AG04450 (cell line): ENCODE results near the gene CSH2. TPM values are rescaled to one million over a fixed set of nuclear protein-coding genes. Genes with fewer than 3 reads are reported as not detected.
"Not testable (repeated sequence)": the region's sequence is repeated elsewhere in the genome, so short reads cannot be mapped to it uniquely, and the experiment has no call there.

Experiments
- CTCF ChIA-PET: fragments of 300-600, 350-600 bp; formaldehyde crosslinking; extraction: SDS; loops from one replicate; lab custom pipeline; 2022; ENCODE audit warnings: antibody characterized with exemption, inconsistent platforms; lab: Charles Lee
- POLR2A ChIA-PET: fragments of 350-600 bp; formaldehyde crosslinking; extraction: SDS; loops from one replicate; lab custom pipeline; 2021; ENCODE audit warnings: antibody characterized with exemption, inconsistent platforms; lab: Yijun Ruan, JAX
- DNase-seq: peaks from one replicate; pipeline ENCODE4 v3.0.0-alpha.2; 2011; ENCODE audit warnings: low read depth, low spot score
- H3K27ac ChIP-seq: one replicate; pipeline ENCODE4 v1.5.1; 2012; ENCODE audit warnings: low read depth, low read length, control low read depth
- H3K27me3 ChIP-seq: one replicate; pipeline ENCODE4 v1.6.0; 2012; ENCODE audit warnings: low read length; ENCODE audit not compliant: control insufficient read depth, insufficient read depth
- H3K4me3 ChIP-seq: 2 replicates; pipeline ENCODE4 v1.5.1; 2011; ENCODE audit warnings: mild to moderate bottlenecking, low read depth, low read length, control low read depth
- H3K9me3 ChIP-seq: 2 replicates; pipeline ENCODE4 v1.5.1; 2012; ENCODE audit warnings: low read length; ENCODE audit not compliant: control insufficient read depth, insufficient read depth
- polyA plus RNA-seq: library from polyadenylated mRNA; depleted of rRNA; stranded (reverse); fragments of >200 nt; gene quantifications from 2 replicates; pipeline ENCODE4 v1.2.3, GENCODE V29; 2011
- TF ChIP-seq, protein P1 (sequence below): IDR thresholded peaks from 2 replicates; pipeline ENCODE4 v1.5.1; 2011; ENCODE audit warnings: low read depth, low read length, control low read depth, inconsistent platforms

Gene CSH2
- polyA plus RNA-seq, 1 experiment = not detected

DNA sequence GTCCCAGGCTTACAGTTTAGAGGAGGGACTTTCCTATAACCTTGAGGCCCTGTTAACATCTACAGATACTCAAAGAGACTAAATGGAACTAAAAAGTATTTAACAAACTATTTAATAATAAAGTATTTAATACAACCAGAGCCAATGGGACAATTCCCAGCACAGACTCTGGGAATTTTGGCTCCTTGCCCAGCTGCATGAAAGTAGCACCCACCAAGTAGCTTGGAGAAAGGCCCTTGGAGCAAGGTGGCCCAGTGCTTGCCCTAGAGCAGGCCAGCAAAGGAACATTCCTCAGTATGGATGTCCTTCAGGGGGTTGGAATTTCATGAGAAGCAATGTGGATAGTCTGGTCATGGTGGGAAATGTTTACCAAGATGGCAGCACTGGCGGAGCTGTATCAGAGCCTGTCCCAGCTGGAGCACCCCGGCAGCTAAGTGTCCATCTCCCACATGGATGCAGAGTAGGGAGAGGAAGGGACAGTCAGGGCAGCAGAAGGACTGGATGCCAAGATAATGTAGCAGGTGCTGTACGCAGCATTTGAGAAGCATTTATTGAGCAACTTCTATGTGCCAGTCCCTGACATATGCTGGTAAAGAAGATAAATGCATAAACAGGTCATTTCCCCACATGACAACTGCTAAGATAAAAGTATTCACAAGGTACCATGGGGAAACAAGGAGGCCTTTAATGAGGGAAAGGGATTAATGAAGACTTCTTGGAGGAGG, 25.8 kb downstream of the CSH2 start:
- H3K9me3 ChIP-seq = peaks cover 15% of the 10 kb centered on the region
- H3K27ac ChIP-seq = no peak overlapping the region
- POLR2A ChIA-PET = no interaction called here
- no peak overlapping the region for H3K4me3 ChIP-seq
- TF ChIP-seq, protein P1, sequence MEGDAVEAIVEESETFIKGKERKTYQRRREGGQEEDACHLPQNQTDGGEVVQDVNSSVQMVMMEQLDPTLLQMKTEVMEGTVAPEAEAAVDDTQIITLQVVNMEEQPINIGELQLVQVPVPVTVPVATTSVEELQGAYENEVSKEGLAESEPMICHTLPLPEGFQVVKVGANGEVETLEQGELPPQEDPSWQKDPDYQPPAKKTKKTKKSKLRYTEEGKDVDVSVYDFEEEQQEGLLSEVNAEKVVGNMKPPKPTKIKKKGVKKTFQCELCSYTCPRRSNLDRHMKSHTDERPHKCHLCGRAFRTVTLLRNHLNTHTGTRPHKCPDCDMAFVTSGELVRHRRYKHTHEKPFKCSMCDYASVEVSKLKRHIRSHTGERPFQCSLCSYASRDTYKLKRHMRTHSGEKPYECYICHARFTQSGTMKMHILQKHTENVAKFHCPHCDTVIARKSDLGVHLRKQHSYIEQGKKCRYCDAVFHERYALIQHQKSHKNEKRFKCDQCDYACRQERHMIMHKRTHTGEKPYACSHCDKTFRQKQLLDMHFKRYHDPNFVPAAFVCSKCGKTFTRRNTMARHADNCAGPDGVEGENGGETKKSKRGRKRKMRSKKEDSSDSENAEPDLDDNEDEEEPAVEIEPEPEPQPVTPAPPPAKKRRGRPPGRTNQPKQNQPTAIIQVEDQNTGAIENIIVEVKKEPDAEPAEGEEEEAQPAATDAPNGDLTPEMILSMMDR = no peak
- CTCF ChIA-PET = no interaction called here
- no peak for DNase-seq
- peaks cover 8% of the 10 kb centered on the region for H3K27me3 ChIP-seq

DNA sequence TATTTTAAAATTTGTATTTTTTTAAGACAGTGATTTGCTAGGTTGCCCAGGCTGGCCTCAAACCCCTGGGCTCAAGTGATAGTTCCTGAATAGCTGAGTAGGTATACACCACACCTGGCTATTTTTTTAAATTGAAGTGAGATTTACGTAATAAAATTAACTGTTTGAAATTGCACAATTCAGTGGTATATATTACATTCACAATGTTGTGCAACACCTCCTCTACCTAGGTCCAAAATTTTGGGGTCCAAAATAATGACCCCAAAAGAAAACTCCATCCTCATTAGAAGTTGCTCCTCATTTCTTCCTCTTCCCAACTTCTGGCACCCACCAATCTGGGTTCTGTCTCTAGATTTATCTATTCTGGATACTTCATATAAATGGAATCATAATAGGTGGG, 28.0 kb downstream of the CSH2 start:
- TF ChIP-seq, protein P1 = no peak
- peaks cover 15% of the 10 kb centered on the region for H3K9me3 ChIP-seq
- no peak overlapping the region for H3K27ac ChIP-seq
- no peak overlapping the region for H3K4me3 ChIP-seq
- POLR2A ChIA-PET = no interaction called here
- no peak for DNase-seq
- CTCF ChIA-PET = interaction anchor here (1.5 kb wide), 1 partner anchor 11 kb away, joined by 5 read pairs; no protein-coding TSS in a partner anchor
- H3K27me3 ChIP-seq = peaks cover 4% of the 10 kb centered on the region

DNA sequence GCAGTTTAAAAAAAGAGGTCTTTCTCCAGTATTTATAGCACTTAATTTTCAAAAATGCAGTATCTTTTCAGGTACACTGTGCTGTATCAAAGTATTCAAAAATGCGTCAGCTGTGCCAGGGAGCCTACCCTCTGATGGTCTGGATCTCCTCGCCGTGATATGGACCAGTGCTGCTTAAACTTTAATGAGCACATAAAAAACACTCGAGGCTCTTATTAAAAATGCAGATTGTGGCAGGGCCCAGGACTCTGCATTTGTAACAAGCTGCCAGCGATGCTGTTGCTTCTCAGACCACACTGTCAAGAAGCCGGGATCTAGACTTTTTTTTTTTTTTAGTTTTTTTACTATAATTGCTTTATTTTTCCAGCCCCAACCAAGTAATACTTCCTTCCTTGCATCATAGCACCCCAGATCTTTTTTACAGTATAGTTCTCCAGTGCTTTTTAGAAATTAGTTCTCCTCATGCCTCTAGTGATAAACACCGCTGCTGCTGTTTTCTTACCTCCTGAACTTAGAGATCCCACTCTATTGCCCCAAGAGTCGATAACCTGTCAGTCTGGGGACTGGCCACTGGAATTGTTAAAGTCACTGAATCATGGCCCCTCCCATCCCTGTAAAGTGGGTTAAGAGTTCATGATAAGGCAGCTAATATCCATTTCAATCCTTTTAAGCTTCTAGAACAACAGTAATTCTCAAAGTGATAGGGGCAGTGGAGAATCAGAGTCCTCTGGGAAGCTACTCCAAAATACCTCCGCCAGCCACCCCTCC, 29.4 kb downstream of the CSH2 start:
- POLR2A ChIA-PET = interaction anchor here (0.5 to 1.5 kb wide), 10 partner anchors 18 to 661 kb away, joined by 3 to 12 read pairs (median 6); partner anchors contain the start of genes CCDC47 and DDX42
- Histone ChIP-seq H3K4me3 (no peak overlapping the region), H3K9me3 (peaks cover 8% of the 10 kb centered on the region), H3K27me3 (no peaks in the 10 kb centered on the region), H3K27ac (peak overlapping the region; percentile 77)
- DNase-seq = no peak
- TF ChIP-seq, protein P1 = no peak
- CTCF ChIA-PET = interaction anchor here (0.6 to 1.5 kb wide), 7 partner anchors 10 to 1200 kb away, joined by 3 to 6 read pairs (median 4); partner anchors contain the start of gene CSHL1

DNA sequence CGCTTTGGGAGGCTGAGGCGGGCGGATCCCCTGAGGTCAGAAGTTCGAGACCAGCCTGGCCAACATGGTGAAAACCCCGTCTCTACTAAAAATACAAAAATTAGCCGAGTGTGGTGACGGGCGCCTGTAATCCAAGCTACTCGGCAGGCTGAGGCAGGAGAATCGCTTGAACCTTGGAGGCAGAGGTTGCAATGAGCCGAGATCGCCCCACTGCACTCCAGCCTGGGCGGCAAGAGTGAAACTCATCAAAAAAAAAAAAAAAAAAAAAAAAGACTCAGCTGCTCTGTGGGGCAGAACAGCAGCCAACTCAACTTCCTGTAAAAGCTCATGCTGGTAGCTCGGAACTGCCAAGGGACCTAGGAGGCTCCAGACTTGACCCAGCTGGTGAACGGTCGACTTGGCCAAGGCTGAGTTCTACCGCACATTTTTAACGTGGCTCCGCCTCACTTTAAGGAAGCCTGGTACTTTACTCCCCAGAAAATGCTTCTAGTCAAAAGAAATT, 30.0 kb downstream of the CSH2 start:
- H3K9me3 ChIP-seq, H3K27me3 ChIP-seq: not testable (repeated sequence)
- peak overlapping the region; percentile 61 for H3K4me3 ChIP-seq
- DNase-seq = peak; percentile 44
- peak overlapping the region; percentile 77 for H3K27ac ChIP-seq
- ChIA-PET CTCF (interaction anchor here (0.6 to 1.5 kb wide), 5 partner anchors 9 to 1201 kb away, joined by 3 to 6 read pairs (median 4); partner anchors contain the start of gene CSHL1), POLR2A (interaction anchor here (0.5 to 1.5 kb wide), 11 partner anchors 17 to 662 kb away, joined by 3 to 12 read pairs (median 6); partner anchors contain the start of genes CCDC47 and DDX42)
